ENCODE results near the gene CSNK1E.

The CSNK1E gene

DNA sequence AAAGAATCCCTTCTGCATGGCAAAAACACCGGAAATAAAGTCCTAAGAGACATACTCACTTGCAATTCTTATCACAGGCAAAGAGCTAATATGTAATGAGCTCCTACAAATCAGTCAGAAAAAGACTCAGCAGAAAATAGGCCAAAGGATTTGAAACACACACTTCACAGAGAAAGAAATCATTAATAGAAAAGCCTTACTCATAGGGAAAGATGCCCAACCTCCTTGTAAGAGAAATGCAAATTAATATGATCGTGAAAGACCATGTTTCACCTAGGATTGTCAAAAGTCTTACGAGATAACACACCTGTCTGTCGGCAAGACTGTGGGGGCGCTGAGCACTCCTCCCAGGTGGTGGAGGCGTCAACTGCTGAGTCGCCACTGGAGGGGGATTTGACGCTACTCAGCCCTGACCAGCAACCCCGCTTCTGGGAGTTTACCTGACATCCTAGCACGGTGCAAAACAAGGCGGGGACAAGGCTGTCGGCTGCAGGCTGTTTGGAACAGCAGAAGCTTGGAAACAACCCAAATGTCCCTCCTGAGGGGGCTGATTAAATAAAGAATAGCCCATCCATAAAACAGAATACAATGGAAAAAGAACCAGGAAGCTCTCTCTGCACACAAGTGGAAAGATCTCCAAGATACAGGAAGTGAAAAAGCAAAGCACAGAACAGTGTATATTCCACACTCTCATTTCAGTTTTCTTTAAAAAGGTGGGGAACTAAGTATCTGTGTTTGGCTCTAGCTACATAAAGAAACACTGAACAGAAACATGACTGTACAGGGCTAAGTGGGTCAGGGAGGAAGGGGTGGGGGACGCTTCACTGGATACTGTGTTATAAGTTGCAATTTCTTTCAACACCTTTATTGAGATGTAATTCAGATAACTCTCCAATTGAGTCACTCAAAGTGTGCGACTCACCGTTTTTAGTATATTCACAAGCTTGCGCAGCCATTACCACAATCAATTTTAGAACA lies 11.5 kb downstream of the CSNK1E start:
- peak; percentile 80 for DNase-seq

DNA sequence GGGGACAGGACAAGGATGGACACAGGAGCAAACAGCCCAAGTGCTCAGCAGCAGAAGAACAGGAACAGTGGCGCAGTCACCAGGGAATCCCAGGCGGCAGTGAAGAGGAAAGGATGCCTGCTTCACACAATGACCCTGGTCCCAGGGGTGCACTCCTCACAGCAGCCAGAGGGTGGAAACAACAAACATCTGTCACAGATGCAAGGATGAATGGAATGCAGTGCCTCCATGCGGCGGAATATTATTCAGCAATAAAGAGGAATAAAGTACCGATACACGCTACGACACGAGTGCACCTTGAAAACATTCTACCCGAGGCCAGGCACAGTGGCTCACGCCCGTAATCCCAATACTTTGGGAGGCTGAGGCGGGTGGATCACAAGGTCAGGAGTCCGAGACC lies 12.7 kb downstream of the CSNK1E start:
- DNase-seq = no peak

DNA sequence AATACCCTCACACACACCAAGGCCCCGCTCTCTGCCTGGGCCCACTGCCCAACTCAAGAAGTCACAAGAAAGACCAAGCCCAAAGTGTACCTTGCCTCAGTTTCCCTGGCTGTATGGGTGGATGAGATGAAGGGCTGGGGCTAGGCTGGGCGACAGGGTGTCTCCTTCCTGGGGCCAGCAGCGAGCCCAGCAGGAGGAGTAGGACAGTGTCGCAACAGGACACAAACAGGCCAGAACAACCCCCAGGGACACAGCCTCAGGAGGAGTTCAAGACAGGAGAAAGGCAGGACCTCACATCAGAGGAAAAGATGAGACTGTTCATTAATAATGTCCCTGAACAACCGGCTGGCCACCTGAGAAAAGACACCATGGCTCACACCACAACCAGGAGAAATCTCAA lies 13.3 kb downstream of the CSNK1E start:
- no peak for DNase-seq

DNA sequence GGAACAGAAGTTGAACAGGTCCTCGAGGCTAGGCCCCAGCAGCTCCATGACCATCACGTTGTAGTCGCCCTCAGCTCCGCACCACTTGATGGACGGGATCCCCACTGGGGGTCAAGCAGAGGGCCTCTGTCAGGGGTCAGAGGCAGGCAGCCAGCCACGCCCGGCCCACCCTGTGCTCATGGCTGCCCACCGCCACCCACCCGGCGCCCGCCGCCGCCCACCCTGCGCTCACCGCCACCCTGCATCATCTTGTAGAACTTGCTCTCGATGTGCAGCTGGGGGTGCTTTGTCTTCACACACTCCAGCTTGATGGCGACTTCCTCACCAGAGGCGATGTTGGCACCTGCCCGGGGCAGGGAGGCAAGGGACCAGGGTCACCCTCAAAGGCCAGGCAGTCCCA lies 14.3 kb downstream of the CSNK1E start:
- DNase-seq = no peak

DNA sequence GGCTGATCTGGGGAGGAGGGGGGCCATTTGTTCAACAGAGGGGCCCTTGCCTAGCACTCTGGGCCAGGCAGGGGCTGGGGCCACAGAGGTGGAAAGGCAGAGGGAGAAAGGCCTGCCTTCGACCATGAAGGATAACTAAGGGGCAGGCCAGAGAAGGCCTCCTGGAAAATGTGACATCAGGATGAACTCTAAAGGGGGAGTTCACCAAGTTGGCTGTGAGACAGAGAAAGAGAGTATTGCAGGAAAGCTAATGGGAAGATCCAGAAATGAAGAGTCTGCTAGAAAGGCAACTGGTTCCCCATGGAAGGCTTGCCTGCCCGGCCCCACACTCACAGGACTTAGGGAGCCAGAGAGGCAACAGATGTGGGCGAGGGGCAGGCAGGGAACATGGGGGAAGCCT lies 16.3 kb downstream of the CSNK1E start:
- no peak for DNase-seq

DNA sequence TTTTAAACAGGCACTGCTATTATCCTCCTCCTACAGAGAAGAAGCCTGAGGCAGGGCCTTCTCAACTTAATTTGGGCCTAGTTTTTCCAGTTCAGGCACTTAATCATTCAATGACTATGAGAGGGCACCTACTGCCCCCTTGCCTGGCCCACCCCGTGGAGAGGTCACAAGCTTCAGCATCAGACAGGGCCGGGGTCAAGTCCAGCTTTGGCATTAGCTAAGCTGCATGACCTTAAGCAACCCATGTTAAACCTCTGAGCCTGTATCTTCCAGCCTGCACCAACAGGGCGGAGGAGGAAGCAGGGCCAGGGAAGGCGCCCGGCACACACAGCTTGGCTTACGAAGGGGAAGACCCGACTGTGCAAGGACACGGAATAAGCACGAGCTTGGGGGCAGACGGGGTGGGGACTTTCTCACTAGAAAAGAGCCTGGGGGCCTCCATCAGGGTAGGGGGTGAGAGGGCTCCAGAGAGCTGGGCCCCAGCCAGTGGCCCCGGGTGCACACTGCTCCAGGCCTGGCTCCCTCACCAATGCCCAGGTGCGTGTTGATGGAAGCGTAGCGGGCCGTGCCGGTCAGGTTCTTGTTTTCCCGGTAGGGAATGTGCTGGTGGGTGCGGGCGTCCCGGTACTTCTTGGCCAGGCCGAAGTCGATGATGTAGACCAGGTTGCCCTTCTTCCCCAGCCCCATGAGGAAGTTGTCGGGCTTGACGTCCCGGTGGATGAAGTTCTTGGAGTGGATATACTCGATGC lies 16.9 kb downstream of the CSNK1E start:
- no peak for DNase-seq

DNA sequence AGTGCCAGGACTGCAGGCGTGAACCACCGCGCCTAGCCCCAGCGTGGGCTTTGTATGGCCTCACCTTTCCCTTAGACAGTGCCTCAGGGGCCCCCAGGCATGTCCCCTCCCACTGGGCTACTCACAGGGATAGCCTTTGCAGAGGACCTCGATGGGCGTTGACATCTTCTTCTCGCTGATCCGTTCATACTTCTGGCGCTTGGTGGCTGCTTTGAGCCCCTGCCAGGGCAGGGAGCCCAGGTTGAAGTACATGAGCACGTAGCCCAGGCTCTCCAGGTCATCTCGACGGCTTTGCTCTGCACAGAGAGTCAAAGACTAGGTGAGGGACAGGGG lies 17.5 kb downstream of the CSNK1E start:
- DNase-seq = no peak

DNA sequence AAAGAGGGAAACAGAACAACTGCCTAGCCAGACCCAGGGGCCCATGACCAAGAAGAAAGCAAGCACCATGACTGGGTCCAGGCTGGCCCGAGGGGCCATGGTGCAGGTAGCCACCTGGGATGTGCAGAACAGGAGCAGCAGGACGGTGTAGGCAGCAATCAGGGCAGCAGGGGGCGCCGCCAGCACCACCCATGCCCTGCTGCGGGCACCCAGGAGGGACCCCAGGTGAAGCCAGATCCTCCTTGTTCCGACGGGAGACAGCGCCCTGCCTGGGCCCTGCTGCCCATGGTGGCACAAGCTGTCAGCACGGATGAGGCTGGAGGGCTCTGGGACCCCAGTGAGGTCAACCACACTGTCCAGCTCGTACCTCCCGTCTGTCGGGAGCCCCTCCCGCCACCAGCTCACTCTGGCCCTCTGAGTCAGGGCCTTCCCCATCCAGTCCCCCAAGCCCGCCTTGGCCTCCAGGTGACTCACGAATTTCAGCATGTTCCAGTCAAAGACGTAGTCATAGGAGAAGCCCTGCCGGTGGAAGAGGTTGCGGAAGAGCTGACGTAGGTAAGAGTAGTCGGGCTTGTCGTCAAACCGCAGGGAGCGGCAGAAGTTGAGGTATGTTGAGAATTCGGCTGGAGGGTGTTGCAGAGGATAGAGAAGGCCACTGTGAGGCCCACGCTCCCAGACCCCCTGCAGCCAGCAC lies 18.8 kb downstream of the CSNK1E start:
- DNase-seq = no peak

DNA sequence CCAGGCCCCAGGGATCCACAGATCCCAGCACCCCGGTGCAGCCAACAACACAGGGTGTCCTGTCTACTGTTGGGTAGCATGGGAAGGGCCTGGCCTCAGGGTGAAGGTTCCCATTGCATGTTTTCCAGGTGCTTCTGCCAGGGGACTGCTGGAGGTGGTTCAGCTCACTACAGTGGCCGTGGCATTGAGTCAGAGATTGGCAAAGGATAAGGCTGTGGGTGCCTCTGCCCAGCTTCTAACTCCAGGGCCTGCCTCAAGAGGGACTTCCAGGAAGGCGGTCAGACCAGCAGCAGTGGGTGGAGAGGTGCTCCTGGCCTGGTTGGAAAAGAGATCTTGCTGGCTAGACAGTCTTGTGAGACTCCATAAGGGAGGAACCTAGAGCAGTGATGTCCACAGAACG lies 20.9 kb downstream of the CSNK1E start:
- DNase-seq = no peak

DNA sequence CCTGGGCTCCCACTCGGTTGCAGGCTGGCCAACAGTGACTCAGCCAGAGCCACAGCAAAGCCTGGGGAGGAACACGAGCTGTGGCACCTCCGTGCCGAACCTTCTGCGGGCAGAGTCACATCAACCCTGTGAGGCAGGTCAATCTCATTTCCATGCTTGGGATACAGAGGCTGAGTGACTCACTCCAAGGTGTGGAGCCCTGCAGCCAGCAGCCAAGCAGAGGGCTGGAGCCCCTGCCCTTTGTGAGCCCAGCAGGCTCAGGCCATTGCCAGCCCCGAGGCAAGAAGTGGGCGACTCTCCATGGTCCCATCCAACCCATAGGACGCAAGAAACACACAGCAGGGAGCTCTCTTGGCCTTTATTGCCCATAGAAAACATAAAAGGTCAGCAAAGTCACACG lies 21.4 kb downstream of the CSNK1E start:
- DNase-seq = no peak

DNA sequence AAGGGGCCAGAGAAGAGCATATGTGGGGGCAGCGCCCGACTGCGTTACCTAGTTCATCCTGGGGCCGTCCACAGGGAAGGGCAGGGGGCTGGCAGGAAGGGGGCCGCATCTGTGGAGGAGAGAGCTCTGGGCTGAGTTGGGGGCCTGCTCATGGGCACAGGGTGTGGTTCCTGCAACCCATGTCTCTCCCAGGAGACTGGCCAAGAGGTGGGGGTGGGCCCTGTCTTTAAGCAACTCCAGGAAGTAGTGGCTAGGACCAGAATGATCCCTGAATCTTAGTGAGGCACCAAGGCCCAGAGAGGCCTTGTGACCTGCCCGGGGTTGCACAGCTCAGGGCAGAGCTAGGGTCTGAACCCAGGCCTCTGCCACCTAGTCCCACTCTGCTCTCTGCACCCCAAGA lies 21.9 kb downstream of the CSNK1E start:
- no peak for DNase-seq

DNA sequence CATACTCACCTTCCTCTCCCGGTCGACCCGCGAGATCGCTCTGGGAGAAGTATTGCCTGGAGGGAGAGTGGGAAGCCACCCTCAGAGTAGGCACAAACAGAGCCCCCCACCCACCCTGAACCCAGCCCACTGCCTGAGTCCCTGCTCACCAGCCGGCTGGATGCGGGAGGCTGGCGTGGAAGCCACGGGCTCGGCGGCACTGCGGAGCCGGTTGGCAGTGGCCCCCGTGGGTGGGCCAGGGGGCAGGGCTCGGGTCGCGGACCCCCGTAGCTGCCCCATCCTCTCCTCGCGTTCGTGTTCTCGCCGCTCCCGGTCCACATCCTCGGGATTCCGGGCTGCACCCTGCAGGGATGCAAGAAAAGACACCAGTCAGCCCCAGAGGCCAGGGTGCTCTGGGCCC lies 23.0 kb downstream of the CSNK1E start:
- no peak for DNase-seq

DNA sequence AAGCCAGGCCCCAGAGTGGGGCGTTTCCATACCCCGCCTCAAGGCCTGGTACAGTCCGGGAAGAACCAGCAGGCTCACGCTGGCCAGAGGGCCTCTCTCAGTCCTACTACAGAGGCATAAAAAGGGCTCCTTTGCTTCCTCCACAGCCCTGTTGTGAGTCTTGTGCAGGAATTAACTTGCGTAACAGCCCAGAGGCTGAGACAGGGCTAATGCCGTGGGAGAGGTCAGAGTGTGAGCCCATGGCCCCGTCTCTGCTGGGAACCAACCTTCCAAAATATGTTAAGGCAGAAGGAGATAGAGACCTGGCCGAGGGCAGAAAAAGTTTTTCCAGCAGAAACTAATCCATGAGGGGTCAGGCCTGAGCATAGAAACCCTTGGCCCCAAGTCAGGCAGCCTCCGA lies 24.5 kb downstream of the CSNK1E start:
- no peak for DNase-seq

DNA sequence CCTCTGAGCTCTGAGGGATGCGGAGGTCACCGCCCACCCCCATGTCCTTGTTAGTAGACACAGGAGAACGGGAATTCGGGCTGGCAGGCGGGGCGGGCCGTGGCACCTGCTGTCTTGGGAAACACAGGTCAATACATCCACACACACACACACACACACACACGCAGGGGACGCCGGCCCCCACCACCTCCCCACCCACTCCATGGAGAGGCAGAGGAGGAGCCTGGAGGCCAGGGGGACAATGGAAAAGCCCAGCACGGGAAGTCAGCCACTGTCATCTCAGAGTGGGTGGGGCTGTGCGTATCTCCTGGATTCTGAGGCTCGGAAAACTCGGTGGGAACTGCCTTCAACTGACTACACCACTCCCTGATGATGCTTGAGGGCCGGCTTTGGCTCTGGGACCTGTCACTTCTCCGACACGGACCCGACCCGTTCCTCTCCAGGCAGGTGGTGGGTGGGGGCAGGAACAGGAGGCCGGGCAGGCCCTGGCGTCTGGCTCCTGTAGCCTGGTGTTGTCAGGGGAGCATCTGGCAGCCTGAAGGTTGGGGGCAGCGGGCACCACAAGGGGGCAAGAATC lies 25.9 kb downstream of the CSNK1E start:
- no peak for DNase-seq

DNA sequence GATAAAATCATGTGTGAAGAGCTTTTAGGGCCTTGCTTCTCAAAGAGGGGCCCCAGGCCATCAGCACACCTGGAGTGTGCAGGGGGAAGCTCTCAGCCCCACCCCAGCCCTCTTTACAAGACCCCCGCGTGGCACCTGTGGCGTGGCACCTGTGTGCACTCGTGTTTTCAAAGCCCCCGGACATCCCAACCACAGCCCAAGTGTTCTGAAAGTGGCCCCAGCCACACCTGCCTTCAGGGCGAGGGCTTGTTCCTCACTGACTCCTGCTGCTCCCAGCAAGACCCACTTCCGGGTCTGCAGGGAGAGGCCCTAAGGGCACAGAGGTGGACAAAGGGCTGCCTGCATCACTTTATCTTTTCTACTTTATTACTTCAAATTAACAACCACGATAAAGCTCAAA lies 26.9 kb downstream of the CSNK1E start:
- DNase-seq = no peak

DNA sequence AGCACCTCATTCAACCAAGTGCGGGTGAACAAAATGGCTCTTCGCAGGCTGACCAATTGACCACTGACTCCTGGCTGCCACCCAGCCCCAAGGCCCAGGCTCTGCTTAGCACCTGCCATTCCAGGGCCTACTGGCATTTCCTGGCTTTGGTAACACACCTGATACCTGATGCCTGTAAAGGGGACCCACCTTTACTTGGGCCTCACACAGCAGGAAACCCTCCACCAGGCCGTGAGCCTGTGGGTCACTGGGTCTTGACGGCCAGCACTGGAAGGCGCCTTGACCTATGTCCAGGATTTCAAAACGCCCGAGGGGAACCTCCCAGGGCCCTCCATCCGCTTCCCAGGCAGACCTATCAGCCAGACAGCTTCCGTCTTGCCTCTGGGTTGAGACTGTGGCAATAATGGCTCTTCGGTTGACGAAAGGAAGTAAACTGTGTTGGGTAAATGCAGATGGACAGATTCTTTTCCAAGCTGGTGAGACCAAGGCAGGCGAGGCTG lies 27.6 kb downstream of the CSNK1E start:
- no peak for DNase-seq

DNA sequence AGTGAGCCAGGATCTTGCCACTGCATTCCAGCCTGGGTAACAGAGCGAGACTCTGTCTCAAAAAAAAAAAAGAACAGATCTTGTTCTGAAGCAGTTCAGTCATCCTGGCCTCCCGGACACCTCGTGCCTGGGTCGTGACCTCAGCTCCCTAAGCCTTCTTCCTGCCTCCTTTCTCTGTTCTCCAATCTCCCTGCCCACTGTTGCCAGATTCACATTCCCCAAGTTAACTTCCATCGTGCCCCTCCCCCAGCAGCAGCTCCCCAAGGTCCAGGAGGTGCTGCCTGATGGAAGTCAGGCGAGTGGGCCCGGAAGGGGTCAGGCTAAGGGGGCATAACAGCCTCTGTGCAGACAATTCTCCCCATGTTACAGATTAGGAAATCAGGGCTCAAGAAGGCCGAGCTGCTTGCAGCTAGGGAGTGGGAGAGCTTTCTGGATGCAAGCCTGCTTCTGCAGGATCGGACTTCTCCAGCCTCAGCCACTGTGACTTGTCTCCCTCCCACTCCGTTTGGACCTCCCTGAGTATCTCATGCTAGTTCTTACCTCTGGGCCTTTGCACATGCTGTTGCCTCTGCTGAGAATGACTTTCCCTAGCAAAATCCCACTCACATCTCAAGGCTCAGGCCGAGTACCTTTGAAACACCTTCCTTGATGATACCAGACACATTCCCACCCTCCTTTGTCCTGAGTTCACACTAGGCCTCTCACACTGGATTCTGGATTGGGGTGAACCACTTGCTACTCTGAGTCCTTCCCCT lies 30.1 kb downstream of the CSNK1E start:
- no peak for DNase-seq

DNA sequence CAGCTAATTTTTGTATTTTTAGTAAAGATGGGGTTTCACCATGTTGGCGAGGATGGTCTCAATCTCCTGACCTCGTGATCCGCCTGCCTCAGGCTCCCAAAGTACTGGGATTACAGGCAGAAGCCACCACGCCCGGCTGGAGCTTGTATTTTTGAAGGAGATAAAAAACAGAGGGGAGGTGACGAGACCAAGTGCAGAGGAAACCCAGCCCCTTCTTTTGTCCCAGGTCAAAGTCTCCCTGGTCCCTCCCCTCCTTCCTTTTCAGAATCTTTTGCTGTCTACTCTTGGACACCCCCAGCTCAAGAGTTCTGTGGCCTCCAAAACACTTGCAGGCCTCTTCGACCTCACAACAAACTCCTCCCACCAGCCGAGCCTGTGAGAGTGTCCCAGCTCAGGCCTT lies 32.2 kb downstream of the CSNK1E start:
- no peak for DNase-seq

DNA sequence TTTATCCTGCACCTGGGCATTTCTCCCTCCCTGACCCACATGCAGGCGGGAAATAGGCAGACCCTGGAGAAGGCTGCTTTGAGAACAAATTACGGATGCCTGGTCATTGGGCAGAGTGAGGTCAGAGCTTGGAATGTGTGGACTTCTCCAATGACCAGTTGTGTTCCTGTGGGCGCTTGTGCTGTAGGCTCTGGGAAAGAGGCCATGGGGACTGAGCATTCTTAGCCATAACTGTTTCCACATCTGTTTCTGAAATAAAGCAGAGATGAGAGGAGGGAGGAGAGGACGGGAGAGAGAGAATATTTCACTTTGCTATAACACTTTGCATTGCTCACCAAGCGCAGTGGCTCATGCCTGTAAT lies 33.2 kb downstream of the CSNK1E start:
- no peak for DNase-seq

DNA sequence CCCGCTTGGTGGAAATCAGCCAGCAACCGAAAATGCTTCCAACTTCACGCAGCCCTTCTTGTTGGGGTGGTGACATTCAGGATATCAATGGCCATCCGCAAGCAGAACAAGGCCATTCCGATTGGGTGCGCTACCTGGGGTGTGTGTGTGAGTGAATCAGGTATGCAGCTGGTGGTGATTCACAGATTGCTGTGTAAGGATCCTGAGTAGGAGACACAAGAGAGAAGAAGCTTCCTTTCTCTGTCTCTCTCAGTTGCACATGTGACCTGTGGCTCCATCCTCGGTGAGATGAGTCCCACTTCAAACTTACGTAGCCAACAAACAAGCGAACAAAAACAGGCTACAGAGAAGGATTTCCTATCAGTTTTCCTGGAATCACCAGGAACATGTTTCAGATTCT lies 34.8 kb downstream of the CSNK1E start:
- DNase-seq = no peak

DNA sequence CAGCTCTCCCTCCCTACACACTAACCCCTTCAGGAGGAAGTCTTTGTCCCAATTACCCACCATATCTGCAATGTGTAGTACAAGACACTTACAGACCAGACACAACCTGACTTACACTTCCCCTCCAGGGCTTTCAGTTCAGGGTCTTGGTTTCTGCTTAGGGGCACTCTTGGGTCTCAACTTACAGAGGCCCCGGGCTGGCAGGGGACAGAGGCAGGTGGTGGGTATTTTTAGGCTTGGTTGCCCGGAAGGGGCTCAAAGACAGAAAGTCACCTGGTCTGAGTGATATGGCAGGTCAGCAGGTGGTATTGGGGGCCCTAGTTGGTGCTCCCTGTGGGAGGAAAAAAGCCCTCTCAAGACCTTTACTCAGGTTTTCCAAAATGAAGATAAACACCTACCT lies 41.1 kb downstream of the CSNK1E start:
- DNase-seq = no peak

DNA sequence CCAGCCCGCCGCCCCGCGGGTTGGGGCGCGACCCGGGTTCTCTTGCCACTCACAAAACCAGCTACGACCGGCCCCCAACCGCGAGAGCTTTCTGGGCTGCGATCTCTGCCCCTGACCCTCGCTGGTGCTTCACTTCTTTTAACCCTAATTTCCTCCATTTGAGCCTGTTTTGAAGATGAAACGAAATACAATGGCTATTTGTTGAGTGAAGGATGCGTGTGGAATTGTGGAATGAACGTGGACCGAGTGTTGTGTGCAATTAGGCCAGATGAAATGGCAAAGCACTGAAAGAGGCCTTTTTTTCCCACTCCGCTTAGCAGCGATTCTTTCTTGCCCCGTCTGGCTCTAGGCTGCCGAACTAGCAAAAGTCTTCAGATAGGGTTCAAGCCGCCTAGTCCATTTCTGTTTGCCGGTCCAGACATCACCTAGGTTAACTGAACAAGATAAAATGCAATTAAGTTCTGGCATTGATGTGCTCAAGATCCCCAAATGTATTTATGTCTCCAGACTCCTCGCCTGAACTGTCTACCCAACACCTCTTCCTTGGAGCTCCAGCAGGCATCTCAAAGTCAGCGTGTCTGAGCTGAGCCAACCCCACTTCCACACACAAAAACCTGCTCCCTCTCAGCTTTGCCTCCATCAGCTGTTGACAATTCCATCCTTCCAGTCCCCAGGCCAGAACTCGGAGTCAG lies 44.0 kb downstream of the CSNK1E start:
- DNase-seq = no peak
